HG03103 (cell line): ENCODE results near the gene EPHA6.
"Not testable (repeated sequence)": the region's sequence is repeated elsewhere in the genome, so short reads cannot be mapped to it uniquely, and the experiment has no call there.

Experiments
- ATAC-seq: cut with Tn5 transposase; IDR thresholded peaks from one replicate; pipeline ENCODE4 v1.9.1; 2021; ENCODE audit warnings: low read depth; ENCODE audit not compliant: unreplicated experiment

EPHA6 gene

DNA sequence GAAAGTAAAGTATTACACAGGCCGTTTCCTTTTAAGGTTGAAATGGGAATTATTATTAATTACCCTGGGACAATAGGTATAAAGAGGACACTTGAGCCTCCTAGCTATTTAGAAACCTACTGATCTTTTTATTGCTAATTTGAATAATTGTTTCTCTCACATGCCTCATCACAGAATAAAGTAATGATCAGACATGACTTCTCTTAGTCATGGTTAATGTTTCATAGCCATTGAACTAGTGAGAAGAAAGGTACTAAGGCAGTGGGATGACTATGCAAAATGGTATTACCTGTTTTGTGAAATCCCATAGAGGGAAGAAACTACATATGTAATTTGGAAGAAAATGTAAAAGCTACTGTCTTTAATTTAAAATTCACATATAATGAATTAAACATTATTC is 85.6 kb downstream of the EPHA6 start:
- ATAC-seq = no peak

DNA sequence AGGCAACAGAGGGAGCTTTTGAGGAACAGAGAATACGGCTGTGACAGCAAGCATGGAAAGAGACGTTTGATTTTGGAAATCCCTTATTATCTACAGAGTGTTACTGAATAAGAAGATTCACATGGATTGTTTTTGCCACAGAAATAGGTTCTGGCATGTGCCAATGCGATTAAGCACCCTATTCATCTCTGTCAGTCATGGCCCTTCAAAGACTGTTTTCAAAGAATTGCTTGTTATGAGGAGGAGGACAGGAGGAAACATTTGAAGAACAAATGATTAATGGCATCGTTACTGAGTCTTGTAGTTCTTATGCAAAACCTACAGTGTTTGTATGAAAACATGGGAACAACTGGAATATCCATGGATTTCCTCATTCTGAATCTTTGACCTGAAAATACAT is 86.2 kb downstream of the EPHA6 start:
- ATAC-seq = no peak

DNA sequence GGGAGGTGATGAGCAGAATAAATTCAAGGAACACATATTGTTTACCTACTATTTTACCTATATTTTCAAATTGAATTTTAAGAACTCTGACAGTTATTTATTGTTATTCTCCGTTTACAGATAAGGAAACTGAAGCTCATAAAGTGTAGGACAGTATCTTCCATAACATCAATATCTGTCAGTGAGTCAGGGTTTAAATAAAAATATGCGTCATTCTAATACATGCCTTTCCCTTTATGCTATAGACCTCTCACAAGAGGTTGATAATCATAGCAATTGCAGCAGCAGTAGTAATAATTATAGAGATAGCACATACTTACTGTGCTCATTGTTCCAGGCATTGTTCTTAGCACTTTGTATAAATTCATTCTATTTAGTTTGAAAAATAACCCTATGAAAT is 101.1 kb downstream of the EPHA6 start:
- no peak for ATAC-seq

DNA sequence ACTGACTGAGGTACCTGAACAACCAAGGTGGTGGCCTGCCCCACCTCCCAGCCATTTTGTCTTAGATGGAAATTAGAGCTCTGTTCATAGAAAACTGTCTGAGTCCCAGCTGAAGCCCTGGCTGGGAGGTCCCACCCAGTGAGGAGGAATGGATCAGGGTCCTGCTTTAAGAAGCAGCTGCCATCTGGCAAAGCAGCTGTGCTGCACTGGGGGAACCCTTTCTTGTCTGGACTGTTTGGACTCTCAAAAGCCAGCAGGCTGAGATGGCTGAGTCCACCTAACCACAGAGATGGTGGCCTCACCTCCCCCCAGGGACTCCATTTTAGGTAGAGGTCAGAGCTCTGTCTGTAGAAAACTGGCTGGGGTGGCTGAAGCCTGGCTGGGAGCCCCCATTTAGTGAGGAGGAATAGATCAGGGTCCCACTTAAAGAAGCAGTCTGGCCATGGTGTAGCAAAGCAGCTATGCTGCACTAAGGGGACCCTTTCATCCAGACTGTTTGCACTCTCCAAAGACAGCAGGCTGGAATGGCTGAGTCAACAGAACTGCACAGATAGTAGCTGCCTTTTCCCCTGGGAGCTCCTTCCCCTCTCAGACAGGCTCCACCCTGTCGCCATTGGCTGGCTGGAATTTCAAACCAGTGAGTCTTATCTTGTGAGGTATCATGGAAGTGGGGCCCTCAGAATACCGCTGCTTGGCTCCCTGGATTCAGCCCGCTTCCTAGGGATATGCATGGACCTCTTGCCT is 116.9 kb downstream of the EPHA6 start:
- no peak for ATAC-seq

DNA sequence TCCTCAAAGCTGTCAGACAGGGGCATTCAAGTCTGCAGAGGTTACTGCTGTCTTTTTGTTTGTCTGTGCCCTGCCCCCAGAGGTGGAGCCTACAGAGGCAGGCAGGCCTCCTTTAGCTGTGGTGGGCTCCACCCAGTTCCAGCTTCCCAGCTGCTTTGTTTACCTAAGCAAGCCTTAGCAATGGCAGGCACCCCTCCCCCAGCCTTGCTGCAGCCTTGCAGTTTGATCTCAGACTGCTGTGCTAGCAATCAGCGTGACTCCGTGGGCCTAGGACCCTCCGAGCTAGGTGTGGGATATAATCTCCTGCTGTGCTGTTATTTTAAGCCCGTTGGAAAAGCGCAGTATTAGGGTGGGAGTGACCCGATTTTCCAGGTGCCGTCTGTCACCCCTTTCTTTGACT is 127.7 kb downstream of the EPHA6 start:
- ATAC-seq = not testable (repeated sequence)

DNA sequence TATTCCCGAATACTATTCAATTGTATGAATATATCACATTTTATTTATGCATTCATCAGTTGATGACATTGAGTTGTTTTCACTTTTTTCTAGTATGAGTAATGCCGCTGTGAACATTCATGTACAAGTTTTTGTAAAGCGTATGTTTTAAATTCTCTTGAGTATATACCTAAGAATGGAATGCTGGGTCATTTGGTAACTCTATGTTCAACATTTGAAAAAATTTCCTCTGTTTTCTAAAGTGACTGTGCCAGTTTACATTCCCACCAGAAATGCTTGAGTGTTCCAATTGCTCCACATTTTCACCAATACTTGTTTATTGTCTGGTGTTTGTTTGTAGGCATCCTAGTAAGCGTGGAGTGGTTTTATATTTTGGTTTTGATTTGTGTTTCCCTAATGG is 144.5 kb downstream of the EPHA6 start:
- ATAC-seq = no peak

DNA sequence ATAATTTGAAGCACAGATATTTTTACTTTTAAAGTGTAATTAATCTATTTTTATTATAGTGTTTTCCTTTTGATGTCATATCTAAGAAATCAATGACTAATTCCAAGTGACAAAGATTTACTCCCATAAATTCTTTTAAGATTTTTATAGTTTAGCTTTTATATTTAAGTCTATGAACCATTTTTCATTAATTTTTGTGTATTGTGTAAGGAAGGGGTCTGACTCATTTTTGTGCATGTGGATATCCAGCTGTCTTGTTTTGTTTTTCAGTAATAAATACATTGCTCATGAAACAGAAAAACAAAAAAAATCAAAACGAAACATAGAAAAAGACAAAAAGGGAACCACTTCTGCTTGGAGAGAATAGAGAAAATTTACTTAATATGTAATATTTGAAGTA is 145.1 kb downstream of the EPHA6 start:
- ATAC-seq = no peak

DNA sequence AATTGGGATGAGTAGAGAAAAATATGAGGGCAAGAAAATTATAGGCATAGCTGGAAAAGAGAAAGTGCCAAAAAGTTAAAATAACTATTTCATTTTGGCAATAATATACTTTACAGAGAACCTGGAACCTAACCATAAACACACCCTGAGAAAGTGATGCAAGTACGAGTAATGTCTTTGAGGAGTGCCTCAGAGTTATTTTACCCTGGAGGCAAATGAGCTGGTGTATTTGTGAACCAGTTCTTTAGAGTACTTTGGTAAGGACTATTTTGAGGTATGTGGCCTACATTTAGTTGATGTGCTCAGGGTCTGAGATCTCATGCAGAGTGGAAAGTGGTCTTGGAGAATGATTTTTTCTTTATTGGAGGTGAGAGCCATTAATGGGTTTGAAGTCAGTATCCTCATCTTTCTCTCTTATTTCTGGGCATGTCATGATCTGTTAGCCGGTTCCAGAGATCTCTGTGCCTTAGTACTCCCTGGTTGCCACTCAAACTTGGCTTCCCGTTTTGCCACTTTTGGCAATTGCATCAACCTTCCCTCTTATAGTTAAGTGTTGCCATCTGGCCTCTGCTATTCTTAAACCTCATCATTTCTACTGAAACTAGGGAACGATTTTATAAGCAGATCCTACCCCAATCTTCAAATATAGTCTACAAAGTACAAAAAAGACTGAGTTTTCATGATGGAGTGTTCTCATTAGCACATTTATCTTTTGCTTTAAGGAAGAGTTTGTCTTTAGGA is 145.7 kb downstream of the EPHA6 start:
- no peak for ATAC-seq

DNA sequence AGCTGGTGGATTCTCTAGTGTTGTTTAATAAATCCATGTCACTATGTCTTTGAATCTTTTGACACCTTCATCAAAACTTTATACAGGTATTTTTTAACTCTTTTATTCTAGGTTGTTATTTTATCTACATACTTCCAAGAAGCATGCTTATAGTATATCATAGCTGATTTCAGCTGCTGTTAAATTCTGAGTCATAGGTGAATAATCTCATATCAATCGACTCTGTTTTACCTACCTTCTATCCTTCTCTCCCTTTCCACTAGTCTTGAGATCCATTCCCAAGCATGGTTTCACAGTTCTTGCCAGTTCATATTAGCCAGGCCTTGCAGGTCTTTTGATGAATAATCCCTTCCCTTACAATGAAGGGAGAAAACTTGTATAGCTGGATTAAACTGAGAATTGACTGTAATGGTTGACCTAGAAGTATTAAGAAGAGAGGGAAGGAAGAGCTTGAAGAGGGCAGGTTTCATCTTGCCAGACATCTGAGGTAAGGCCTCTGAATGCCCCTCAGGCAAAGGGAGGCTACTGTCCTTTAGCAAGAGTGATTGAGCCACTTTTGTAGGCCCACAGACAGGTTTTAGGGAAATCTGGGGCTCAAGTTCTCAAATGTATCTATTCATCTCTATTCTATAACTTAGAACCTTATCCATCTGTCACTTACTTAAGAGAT is 146.4 kb downstream of the EPHA6 start:
- no peak for ATAC-seq

DNA sequence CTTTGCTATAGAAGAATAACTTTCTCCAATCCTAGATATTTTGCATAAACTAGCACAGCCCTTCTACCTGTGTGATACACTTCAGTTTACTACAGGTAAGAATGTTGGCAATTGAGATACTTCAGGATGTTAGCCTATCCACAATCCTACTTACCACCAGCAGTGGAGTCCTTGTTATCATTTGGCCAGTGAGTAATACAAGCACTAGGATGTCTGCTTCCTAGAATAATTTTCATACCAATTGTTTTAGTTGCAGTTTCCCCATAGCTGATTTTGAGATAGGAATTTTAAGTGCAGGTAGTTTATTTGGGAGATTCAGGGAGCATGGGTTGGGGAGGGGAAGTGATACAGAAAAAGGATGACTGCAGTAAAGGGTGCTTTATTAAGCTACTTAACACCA is 147.2 kb downstream of the EPHA6 start:
- ATAC-seq = no peak

DNA sequence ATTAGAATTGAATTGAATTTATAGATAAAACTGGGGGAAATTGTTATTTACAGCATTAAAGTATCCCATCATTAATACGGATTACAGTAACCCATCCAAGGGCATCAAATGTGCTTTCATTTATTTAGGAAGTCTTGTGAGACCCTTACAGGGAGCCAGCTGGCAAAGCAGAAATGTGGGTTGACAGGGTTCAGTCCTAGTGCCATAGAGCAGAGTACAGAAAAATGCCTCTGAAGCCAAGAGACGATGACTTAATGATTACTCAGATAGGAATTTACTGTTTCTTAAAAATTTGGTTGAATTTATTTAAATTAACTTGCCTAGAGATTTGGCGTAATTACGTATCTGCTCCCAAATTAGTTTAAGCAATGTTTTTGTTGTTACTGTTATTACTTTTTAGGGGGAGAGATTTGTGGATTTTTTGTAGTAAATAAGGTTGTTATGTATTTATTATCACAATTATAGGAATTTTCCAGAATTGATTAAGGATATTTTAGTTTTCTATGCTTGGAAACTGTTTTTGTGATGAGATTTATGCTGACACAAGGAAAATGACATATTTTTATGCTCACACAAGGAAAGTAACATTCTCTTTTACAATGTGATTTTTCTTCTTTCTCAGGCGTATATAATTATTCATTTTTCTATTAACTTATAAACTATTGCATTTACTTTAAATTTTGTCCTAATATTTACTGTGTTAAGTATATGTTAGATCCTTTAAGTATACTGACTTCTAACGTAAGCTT is 152.0 kb downstream of the EPHA6 start:
- ATAC-seq = no peak

DNA sequence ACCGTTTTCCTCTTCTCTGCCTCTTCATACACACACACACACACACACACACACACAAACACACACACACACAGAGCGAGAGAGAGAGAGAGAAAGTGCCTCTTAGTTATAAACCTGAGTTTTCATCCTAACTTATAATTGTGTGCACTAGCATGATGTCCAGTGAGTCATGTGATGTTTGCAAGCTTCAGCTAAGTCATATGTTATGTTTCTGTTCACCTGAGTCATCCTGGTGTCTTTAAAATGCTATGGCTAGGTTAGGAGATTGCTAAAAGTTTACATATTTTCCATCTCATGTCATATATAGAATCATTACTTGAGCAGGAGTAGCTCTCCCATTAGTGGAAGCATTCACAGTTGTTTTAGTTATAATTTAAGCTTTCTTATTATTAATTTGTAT is 155.8 kb downstream of the EPHA6 start:
- ATAC-seq = no peak

DNA sequence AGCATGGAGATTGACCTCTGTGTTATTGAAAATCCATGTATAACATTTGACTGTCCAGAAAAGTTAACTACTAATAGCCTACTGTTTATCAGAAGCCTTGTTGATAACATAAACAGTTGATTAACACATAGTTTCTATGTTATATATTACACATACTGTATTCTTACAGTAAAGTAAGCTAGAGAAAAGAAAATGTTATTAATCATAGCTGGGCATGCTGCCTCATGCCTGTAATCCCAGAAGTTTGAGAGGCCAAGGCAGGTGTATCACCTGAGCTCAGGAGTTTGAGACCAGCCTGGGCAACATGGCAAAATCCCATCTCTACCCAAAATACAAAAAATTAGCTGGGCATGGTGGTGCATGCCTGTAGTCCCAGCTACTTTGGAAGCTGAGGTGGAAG is 163.3 kb downstream of the EPHA6 start:
- no peak for ATAC-seq

DNA sequence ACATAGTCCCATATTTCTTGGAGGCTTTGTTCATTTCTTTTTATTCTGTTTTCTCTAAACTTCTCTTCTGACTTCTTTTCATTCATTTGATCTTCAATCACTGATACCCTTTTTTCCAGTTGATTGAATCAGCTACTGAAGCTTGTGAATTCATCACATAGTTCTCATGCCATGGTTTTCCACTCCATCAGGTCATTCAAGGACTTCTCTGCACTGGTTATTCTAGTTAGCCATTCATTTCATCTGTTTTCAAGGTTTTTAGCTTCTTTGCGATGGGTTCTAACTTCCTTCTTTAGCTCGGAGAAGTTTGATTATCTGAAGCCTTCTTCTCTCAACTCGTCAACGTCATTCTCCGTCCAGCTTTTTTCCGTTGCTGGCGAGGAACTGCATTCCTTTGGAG is 169.3 kb downstream of the EPHA6 start:
- not testable (repeated sequence) for ATAC-seq

DNA sequence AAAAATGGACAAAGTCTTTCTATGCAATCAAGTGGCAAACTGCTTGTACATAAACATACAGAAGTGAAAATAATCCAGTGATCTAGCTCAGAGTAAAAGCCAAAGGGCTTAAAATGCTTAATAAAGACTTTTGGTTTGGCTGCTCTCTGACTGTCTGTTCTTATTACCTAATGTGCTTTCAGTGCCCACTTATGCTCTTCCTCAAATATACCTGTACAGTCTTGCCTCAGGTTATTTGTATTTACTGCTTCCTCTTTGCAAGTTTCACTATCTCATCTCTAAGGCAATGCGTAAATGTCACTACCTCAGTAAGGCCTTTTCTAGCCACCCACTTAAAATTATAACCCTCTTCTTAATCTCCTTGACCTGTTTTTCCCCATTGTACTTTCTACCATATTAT is 171.8 kb downstream of the EPHA6 start:
- ATAC-seq = no peak

DNA sequence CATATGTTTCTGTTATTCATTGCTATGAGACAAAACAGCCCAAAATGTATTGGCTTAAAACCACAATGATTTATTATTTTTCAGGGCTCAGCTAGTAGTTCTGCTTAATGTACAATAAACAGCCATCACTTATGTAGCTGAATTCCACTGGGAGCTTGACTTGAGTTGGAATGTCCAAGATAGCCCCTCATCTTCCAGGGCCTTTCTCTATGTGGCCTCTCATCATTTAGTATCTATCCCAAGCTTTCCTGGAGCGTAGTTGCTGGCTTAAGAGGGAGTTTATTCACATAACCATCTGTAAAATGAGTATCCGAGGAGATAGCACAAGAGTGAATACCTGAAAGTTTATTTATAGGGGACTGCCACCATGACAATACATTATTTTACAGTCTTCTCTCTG is 176.8 kb downstream of the EPHA6 start:
- ATAC-seq = no peak

DNA sequence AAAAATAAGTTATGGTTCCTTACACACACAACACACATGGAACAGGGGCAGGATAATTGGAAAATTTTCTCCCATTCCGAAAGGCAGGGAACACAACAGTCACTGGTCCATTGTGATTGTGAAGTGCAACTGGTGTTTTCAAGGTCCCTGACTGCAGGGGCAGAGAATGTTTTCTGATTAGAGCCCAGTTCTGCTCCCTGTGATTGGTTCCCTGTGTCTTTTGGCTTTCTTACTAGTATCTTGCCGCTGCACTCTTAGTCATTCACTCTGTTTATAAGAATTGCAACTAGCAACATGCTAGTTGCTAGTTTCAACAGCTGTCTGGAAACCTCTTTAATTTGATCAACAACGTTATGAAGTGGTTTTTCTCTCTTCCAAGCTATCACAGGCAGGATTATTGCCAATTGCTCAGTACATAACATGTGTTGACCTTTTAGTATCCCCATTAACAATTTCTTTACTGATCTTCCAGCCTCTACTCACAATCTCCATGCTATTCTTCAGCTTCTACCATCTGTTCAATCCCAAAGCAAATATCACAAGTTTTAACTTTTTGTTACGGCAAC is 177.5 kb downstream of the EPHA6 start:
- no peak for ATAC-seq

DNA sequence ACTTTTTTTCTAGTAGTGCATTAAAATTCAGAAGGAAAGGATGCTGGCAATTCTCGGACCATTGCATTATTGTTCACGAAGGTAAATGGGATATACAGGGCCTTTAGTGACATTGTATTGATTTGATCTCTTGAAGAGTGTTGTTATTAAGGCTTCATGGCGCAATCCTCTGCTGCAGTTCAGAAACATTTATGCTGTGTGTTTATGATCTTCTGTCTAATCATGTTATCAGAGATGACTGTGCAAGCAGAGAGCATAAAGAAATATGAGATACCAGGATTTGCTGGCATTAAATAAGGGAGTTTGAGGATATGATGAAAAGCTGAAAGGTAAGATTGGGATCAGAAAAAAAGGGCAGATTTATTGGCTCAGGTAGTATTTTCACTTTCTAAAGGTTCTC is 180.6 kb downstream of the EPHA6 start:
- no peak for ATAC-seq

DNA sequence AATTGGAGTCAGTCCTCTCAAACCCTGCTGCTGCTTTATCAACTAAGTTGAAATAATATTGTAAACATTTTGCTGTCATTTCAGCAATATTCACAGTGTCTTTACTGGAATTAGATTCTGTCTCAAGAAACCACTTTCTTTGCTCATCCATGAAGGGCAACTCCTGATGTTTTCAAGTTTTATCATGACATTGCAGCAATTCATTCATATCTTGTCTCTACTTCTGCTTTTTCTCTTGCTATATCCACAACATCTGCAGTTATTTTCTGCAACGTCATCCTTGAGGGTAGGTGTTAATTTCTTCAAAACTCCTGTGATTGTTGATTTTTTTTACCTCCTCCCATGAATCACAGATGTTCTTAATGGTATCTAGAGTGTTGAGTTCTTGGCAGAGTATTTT is 181.6 kb downstream of the EPHA6 start:
- ATAC-seq = no peak

DNA sequence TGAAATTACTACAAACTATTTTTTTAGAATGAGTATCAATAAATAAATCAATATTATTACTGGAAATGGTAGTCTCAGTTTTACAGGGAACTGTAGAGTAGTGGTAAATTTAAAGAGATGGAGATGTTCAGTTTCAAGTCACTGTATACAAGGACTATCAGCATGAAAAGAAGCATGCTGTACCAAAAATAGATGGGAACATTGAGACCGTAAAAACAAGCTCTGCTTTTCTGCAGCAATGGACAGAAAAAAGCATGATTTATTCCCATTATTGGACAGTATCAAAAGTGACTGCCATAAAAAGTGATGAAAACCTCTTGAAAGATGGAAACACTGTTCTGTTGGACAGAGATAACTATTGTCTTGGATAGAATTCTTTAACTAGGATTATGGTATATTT is 187.2 kb downstream of the EPHA6 start:
- no peak for ATAC-seq
